Activated gamma-delta T cell treated with anti-CD3 and anti-CD28 coated beads, Interleukin-2, amount 50 U/mL, for 16 hours (primary cell): ENCODE results near the gene SMCO3.
"Not testable (repeated sequence)": the region's sequence is repeated elsewhere in the genome, so short reads cannot be mapped to it uniquely, and the experiment has no call there.

Experiments
- DNase-seq: peaks from one replicate; pipeline ENCODE4 v3.0.0-alpha.2; 2020; ENCODE audit warnings: low read depth

SMCO3 gene

DNA sequence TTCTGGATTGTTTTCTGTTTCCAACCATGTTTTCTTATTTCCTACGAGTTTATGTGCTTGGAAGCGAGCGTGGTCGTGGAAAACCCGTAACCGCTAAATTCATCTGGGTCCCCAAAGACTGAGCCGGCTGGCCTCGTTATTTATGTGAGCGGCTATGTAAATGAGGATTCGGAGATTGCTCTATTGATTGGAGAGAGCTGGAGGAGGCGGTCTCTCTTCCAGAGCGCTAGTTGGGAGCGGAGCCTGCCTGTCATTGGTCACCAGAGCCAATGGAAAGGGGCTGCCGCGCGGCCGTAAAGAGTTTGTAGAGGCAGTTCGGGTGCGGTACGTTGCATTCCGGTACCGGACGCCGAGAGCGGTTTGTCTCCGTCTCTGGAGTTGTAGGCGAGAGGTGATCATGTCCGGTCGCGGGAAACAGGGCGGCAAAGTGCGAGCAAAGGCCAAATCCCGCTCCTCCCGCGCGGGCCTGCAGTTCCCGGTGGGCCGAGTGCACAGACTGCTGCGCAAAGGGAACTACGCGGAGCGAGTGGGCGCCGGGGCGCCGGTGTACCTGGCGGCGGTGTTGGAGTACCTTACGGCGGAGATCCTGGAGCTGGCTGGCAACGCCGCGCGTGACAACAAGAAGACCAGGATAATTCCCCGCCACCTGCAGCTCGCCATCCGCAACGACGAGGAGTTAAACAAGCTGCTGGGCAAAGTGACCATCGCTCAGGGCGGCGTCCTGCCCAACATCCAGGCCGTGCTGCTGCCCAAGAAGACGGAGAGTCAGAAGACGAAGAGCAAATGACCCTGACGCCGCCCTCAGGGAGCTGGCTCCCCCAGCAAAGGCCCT lies 39.7 kb downstream of the SMCO3 start:
- DNase-seq, result peak; percentile 79

DNA sequence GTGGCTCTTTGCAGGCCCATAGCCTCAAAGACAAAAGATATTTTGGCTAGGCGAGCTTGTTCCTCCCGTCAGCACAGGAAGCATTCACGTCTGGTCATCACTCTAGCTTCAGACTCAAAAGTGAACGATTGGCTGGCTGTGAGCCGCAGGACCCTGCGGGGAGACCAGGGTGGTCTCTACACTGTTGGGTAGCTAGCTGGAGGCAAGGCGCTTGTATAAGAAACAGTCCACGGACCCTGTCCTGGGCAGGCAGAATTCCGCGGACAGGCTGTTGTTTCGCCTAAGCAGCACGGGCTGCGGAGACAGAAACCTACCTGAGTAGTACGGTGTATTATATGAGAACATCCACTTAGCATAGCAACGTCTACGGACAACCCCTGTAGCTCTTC lies 40.3 kb downstream of the SMCO3 start:
- peak; percentile 13 for DNase-seq

GRCh38 chr12:14772946-14773345 lies 41.0 kb downstream of the SMCO3 start:
- DNase-seq, result no peak

DNA sequence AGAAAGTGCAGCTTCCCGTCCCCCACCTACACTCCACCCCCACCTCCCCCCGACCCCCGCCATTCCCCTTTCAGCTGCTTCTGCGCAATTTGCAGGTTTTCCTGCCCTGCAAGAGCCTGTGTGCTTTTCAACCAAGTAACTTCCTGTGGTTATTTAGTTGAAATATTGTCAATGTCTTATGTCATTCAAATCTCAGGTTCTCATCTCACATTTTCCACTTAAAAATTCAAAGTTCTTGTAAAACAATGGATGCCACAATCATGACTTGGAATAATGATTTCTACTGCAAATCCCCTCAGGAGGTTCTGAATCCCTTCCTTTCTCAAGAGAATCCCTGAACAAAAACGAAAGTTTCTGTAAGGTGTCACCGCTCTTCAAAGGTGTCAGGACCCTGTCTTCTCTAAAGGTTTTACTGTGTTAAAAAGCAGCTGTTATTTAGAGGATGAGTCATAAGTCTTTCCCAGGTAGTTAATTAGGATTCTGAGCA lies 42.3 kb downstream of the SMCO3 start:
- DNase-seq, result peak; percentile 18

GRCh38 chr12:14770496-14771461 lies 43.2 kb downstream of the SMCO3 start:
- DNase-seq, result peak; percentile 83

- DNase-seq, result peak; percentile 84
Measured at GRCh38 chr12:14769969-14770495, 44.0 kb downstream of the SMCO3 start.

DNA sequence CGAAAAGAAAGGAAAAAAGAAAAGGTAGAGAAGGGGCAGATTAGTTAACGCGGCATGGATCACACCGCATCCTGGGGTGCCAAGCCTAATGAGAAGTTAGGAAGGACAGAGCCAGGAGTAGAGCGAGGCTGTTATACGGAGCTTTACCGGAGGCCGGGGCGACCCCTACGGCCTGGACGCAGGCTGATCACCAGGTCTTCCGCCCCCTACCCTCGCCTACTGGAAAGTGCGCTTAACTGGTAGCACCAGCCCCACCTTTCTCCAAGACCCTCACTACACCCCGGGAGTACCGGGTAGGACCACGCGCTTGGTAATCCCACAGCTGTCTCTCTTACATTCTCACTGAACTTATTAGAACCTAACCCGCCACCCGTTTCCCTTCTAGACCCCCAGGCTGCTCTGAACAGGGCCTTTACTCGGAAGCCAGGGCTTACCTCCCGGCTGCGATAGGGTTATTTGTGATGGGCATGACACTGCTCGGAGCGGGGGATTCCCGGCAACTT lies 44.5 kb downstream of the SMCO3 start:
- DNase-seq, result no peak

GRCh38 chr12:14768823-14769405 lies 45.1 kb downstream of the SMCO3 start:
- DNase-seq, result peak; percentile 11

DNA sequence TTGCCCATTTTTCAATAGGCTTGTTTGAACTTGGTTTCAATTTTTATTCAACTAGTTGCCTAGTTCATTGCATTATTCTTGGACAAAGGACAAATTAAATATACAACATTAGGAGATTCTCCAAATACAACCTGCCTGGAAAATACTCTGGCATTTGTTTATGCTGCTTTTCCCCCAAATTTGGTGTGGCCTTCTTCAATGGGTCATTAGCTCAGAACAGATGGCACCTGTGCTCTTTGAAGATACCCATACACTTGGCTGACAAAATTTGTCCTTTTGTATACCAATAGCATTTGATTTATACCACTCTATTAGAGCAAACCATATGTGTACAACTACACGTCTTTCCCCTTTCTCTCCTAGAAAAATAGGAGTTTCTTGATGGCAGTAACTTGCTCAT lies 46.4 kb downstream of the SMCO3 start:
- DNase-seq, result no peak

GRCh38 chr12:14766649-14767215 lies 47.2 kb downstream of the SMCO3 start:
- no peak for DNase-seq

GRCh38 chr12:14766020-14766419 lies 48.0 kb downstream of the SMCO3 start:
- not testable (repeated sequence) for DNase-seq

- no peak for DNase-seq
Measured at GRCh38 chr12:14765398-14765797, 48.6 kb downstream of the SMCO3 start.

DNA sequence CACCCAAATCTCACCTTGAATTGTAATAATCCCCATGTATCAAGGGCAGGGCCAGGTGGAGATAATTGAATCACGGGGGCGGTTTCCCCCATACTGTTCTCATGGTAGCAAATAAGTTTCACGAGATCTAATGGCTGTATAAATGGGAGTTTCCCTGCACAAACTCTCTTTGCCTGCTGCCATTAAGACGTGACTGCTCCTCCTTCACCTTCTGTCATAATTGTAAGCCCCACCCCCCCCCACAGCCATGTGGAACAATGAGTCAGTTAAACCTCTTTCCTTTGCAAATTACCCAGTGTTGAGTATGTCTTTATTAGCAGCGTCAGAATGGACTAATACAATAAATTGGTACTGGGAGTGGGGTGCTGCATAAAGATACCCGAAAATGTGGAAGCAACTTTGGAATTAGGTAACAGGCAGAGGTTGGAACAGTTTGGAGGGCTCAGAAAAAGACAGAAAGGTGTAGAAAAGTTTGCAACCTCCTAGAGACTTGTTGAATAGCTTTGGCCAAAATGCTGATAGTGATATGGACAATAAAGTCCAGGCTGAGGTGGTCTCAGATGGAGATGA lies 54.2 kb downstream of the SMCO3 start:
- not testable (repeated sequence) for DNase-seq

GRCh38 chr12:14756334-14757143 lies 57.4 kb downstream of the SMCO3 start:
- DNase-seq, result no peak
